ENCODE measurements around the gene FRS2. TPM values are rescaled to one million over a fixed set of nuclear protein-coding genes. Genes with fewer than 3 reads are reported as not detected.

FRS2 gene
- total RNA-seq, 4 donors from 2014 or later: 41.0 to 48.4 (median 47.1) TPM

- peak; percentile 36 for DNase-seq (ENCODE audit: low spot score)
- ATAC-seq (ENCODE audit: low FRiP score): peak; percentile 81
- TF ChIP-seq CTCF (IDR thresholded peaks at IDR 0.05): peak in 2 of 3 donors; percentile 28 to 33
These were observed 100.6 kb downstream of the FRS2 start for GRCh38 chr12:69570545-69571399.

- ATAC-seq (ENCODE audit: low FRiP score): no peak
- no peak for DNase-seq (ENCODE audit: low spot score)
- TF ChIP-seq CTCF (IDR thresholded peaks at IDR 0.05): no peak
These were observed 105.2 kb downstream of the FRS2 start for GRCh38 chr12:69575346-69575745.

GRCh38 chr12:69578283-69578682, 108.1 kb downstream of the FRS2 start:
- no peak for TF ChIP-seq CTCF (IDR thresholded peaks at IDR 0.05)
- no peak for ATAC-seq (ENCODE audit: low FRiP score)
- no peak for DNase-seq (ENCODE audit: low spot score)

- DNase-seq (ENCODE audit: low spot score) (no peak), ATAC-seq (ENCODE audit: low FRiP score) (no peak)
- TF ChIP-seq CTCF (IDR thresholded peaks at IDR 0.05): no peak
These were observed 108.8 kb downstream of the FRS2 start for GRCh38 chr12:69579029-69579428.

GRCh38 chr12:69580074-69580473, 109.9 kb downstream of the FRS2 start:
- no peak for ATAC-seq (ENCODE audit: low FRiP score)
- no peak for TF ChIP-seq CTCF (IDR thresholded peaks at IDR 0.05)

GRCh38 chr12:69583203-69583602, 113.0 kb downstream of the FRS2 start:
- no peak for TF ChIP-seq CTCF (IDR thresholded peaks at IDR 0.05)
- DNase-seq (ENCODE audit: low spot score): no peak
- ATAC-seq (ENCODE audit: low FRiP score): no peak

More at GRCh38 chr12:69580074-69580473, 109.9 kb downstream of the FRS2 start:
- DNase-seq (ENCODE audit: low spot score): no peak
